Ovary (tissue), 9 donors: ENCODE results near the gene PROB1. TPM values are rescaled to one million over a fixed set of nuclear protein-coding genes. Genes with fewer than 3 reads are reported as not detected.

Experiments used
- DNase-seq, 5 donors: peaks; one replicate each; pipeline ENCODE4 v3.0.0-alpha.2; 2019 to 2020
- H3K27ac ChIP-seq, 2 donors: fragments of 200-600 bp; one replicate each; pipeline versions ENCODE4 v1.5.1 to v1.8.0; 2019 to 2022
- H3K27me3 ChIP-seq: fragments of 200-600 bp; one replicate; pipeline ENCODE4 v1.8.0; 2022
- H3K36me3 ChIP-seq: fragments of 200-600 bp; sonication (generic); one replicate; pipeline ENCODE4 v1.5.1; 2019
- H3K4me1 ChIP-seq: one replicate; pipeline ENCODE4 v1.8.1; 2013; ENCODE audit warnings: mild to moderate bottlenecking, moderate library complexity; ENCODE audit not compliant: insufficient read depth
- H3K4me3 ChIP-seq: fragments of 200-600 bp; sonication (generic); one replicate; pipeline ENCODE4 v1.5.1; 2017
- H3K9me3 ChIP-seq, 2 donors: fragments of 200-600 bp in 1 of 2; sonication (generic) in 1 of 2; one replicate each; pipeline versions ENCODE4 v1.5.1 to v1.8.1; 2013 to 2019; ENCODE audit warnings: mild to moderate bottlenecking in 1 of 2, moderate library complexity in 1 of 2
- EP300 ChIP-seq: sonication (generic); formaldehyde crosslinking; IDR thresholded peaks from one replicate; pipeline ENCODE4 v1.6.1; 2017; ENCODE audit warnings: antibody characterized with exemption
- POLR2A ChIP-seq: fragments of 450-650 bp; IDR thresholded peaks from one replicate; pipeline ENCODE4 v1.6.1; 2017; ENCODE audit warnings: antibody characterized with exemption, mild to moderate bottlenecking, moderate library complexity
- WGBS, 3 donors: extraction: QIAGEN DNeasy Blood & Tissue Kit in 1 of 3; methylation state at CpG; one replicate each; pipeline versions ENCODE4 v1.1.5 to v1.1.7; 2013 to 2017; 5-methylcytosine and 5-hydroxymethylcytosine counted together
- intact Hi-C, 4 donors: fragments of 100-400 bp; cut with DNase I; formaldehyde crosslinking; loops; one replicate each; pipeline versions ENCODE4 v1.11.0 to v1.15.1; 2022 to 2023
- polyA plus RNA-seq, 2 donors: library from polyadenylated mRNA; stranded (reverse); fragments of 200-250 nt in 1 of 2; fragments of 350-450 nt in 1 of 2; fragmentation: Illumina TruSeq in 1 of 2; extraction: RNeasy Lipid Tissue Mini Kit (QIAGEN cat#74804) in 1 of 2; gene quantifications; one replicate each; pipeline ENCODE4 v1.2.3, GENCODE V29; 2013 to 2014
- total RNA-seq, 7 donors: library from RNA; depleted of rRNA in 2 of 7; stranded (reverse); fragments of >200 nt in 2 of 7; fragmentation: NEBNext Ultra II Directional in 3 of 7; extraction: Animal tissue kit (Norgen Biotek cat#: 25700) in 3 of 7; gene quantifications; one replicate each; pipeline versions ENCODE4 v1.1.0 to v1.2.4, GENCODE V29; 2016 to 2023
- TF ChIP-seq, protein P1 (sequence below), 3 donors: fragments of 450-650 bp in 2 of 3; fragments of 200-600 bp in 1 of 3; IDR thresholded peaks; one replicate each; pipeline versions ENCODE4 v1.5.1 to v1.8.0; 2016 to 2022; ENCODE audit warnings: antibody characterized with exemption in 3 of 3, mild to moderate bottlenecking in 1 of 3
- donor health status: DM: no; HTN: no; CAD: no; lungs with moderate emphysema.
- donor health status: DM: no; HTN: no; CAD: no.
- donor health status: Bipolar disorder and iron deficiency.
- donor health status: DM: yes; HTN: yes; CAD: no.
- donor health status: DM: no; HTN: no; CAD: no.
- donor health status: DM: yes; HTN: yes; CAD: no.

The PROB1 gene
- total and polyA plus RNA-seq, 9 donors = 0.60 to 2.0 (median 1.0) TPM

DNA sequence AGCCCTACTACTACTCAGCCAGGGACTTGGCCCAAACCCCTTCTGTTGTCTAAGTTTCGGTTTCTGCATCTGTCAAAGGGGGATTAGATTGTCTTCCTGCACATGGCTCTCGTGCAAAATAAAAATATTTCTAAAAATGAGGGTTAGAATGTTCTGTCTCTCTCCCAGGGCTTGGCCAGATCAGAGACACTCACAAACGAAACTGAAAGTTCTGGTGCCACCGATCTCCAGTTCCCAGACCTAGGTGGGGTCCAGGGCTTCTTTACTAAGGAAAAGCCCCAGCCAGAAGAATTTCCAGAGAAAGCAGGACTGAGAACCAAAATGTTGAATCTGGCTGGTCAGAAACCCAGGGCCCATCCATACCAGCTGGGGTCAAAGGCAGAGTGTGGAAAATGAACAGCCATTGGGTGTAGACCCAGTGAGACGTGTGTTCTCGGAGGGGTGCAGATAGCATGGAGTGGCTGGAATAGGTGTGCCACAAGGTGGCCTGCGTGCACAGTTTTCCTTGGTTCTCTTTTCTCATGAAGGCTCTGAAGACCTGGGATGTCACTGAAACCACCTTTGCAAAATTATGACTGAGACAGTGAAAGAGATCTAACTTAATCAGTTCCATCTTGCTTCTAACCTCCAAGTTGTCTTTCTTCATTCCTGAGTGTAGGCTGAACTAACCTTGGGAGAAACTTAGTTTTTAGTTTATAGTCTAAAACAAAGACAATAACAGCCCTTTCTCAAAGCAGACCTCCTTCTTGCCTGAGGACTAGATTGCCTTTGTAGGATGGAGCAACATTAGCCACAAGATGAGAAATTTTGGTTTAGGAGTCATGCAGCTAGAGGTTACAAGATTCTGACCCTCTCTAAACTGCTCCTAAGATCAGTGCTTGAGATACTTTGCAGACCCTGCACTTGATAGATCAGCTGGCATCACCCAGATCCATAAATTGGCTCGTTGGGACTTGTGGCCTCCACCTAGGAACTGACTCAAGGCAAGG lies 9.5 kb downstream of the PROB1 start:
- Histone ChIP-seq H3K9me3 (no peaks in the 10 kb centered on the region), H3K27ac (peak overlapping the region in 1 of 2 donors; percentile 57), H3K36me3 (no peaks in the 10 kb centered on the region), H3K4me1 (no peaks in the 10 kb centered on the region), H3K27me3 (no peaks in the 10 kb centered on the region), H3K4me3 (no peak overlapping the region)
- peak in 1 of 5 donors; percentile 20 for DNase-seq
- intact Hi-C loops = no loop called here
- WGBS, 3 donors = 34 to 48% (median 37%) methylated on average over 8 of the region's 8 CpGs
- TF ChIP-seq, protein P1, sequence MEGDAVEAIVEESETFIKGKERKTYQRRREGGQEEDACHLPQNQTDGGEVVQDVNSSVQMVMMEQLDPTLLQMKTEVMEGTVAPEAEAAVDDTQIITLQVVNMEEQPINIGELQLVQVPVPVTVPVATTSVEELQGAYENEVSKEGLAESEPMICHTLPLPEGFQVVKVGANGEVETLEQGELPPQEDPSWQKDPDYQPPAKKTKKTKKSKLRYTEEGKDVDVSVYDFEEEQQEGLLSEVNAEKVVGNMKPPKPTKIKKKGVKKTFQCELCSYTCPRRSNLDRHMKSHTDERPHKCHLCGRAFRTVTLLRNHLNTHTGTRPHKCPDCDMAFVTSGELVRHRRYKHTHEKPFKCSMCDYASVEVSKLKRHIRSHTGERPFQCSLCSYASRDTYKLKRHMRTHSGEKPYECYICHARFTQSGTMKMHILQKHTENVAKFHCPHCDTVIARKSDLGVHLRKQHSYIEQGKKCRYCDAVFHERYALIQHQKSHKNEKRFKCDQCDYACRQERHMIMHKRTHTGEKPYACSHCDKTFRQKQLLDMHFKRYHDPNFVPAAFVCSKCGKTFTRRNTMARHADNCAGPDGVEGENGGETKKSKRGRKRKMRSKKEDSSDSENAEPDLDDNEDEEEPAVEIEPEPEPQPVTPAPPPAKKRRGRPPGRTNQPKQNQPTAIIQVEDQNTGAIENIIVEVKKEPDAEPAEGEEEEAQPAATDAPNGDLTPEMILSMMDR (IDR thresholded peaks at IDR 0.05) = no peak
- TF ChIP-seq EP300 (no peak), POLR2A (no peak)

DNA sequence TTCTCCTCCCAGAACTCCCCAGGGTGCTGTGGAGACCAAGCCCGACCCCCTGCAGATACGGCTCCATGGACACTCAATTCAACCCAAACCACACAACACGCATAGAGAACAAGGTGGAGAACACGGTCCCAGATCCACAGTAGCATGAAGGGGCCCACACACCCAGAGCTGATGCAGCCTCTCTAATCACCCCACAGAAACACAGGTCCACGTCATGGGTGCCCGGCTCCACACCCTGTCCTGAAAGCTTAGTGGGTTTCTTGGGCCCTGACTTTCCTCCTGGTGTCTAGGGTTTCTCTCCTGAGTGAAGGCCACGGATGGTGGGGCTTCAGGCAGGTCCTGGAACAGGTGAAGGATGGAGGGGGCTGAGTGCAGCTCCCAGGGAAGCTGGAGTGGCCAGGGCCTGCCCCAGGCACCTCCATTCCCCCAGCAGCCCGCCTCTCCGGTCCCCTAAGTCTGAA lies 10.3 kb downstream of the PROB1 start:
- DNase-seq = peak in 1 of 5 donors; percentile 11
- no peaks in the 10 kb centered on the region for H3K27me3 ChIP-seq
- WGBS, 3 donors = 75 to 81% (median 80%) methylated on average over 9 of the region's 9 CpGs
- TF ChIP-seq POLR2A (no peak), EP300 (no peak)
- TF ChIP-seq, protein P1 (IDR thresholded peaks at IDR 0.05) = no peak
- no peak overlapping the region for H3K4me3 ChIP-seq
- no peaks in the 10 kb centered on the region for H3K36me3 ChIP-seq
- no peaks in the 10 kb centered on the region for H3K9me3 ChIP-seq
- intact Hi-C loops = no loop called here
- H3K4me1 ChIP-seq = no peaks in the 10 kb centered on the region
- peak overlapping the region in 1 of 2 donors; percentile 57 for H3K27ac ChIP-seq

DNA sequence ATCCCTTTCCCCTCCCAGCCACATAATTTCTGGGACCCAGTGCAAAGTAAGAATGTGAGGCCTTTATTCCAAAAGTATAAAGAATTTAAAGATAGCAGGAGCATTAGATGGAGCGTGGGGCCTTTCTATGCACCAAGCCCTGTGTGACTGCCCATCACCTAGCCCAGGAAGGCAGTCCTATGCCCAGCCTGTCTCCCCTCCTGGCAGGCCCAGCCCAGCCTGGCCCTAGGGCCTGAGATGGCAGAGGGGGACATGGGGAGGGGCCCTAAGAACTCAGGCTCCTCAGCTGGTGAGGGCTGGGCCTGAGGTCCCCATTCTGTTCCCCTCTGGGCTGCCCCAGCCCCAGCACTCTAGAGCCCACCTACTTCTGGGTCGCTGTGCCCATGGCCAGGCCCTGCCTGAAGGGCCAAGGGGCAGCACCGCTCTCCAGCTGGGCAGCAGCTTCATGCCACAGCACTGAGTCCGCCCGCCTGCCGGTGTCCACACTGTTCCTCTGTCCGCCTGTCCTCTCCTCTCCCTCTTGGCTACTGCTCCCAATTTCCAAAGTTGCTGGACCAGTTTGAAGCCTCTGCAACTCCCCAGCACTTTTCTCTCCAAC lies 10.8 kb downstream of the PROB1 start:
- Histone ChIP-seq H3K4me3 (no peak overlapping the region), H3K27me3 (no peaks in the 10 kb centered on the region), H3K9me3 (no peaks in the 10 kb centered on the region), H3K36me3 (no peaks in the 10 kb centered on the region), H3K4me1 (no peaks in the 10 kb centered on the region), H3K27ac (no peak overlapping the region)
- TF ChIP-seq EP300 (no peak), POLR2A (no peak)
- TF ChIP-seq, protein P1 (IDR thresholded peaks at IDR 0.05) = no peak
- WGBS, 3 donors = 81 to 99% (median 89%) methylated on average over 7 of the region's 7 CpGs
- peak in 1 of 5 donors; percentile 11 for DNase-seq
- intact Hi-C loops = no loop called here

DNA sequence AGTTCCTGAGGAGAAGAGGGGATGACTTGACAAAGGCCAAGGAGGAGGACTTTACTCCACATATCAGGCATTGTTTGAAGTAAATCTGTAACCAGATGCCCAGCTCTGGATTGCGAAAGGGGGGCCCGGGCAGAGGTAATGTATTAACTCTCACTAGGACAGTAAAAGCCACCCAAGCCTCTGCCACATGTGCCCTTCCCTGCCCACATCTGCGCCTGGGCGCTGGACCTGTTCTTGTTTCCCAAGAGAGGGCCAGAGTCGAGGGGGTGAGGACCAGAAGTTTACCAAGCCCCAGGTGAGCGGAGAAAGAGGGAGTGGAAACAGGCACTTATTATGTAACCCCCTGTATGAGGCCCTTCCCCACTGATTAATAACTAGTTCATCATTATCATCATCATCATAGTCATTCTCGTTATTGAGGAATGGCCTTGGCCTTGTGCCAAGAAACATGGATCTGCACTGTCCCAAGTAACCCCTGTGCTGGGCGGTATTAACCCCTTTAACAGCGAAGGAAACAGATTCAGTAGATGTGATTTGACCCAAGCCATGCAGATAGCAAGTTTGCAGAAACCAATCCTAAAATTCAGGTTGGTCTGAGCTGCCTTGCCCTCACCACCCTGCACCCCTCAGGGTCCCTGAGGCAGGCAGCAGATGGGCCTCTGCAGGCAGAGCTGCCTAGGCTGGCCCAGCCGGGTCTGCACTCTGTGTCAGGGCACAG lies 11.5 kb downstream of the PROB1 start, which contains the start of gene SLC23A1:
Gene SLC23A1, minus strand, starts transcription at position 23 of the 718 bp plus-strand sequence. CDS start 44 bp downstream, outside the sequence.
- 70 to 75% (median 73%) methylated on average over 10 of the region's 10 CpGs for WGBS, 3 donors
- H3K36me3 ChIP-seq = no peaks in the 10 kb centered on the region
- intact Hi-C loops = no loop called here
- DNase-seq = peak in 2 of 5 donors; percentile 12 to 34
- no peak within 1 kb of the TSS for H3K4me3 ChIP-seq
- no peaks in the 10 kb centered on the region for H3K4me1 ChIP-seq
- no peaks in the 10 kb centered on the region for H3K27me3 ChIP-seq
- TF ChIP-seq, protein P1 (IDR thresholded peaks at IDR 0.05) = no peak
- TF ChIP-seq EP300 = no peak
- no peak for TF ChIP-seq POLR2A
- H3K9me3 ChIP-seq = no peaks in the 10 kb centered on the region
- no peak within 1 kb of the TSS for H3K27ac ChIP-seq
